OCI-M2 (cell line): ENCODE results near the gene FER.
"Not testable (repeated sequence)": the region's sequence is repeated elsewhere in the genome, so short reads cannot be mapped to it uniquely, and the experiment has no call there.

ENCODE experiments used
- DNase-seq: peaks from one replicate; lab custom pipeline; 2025; ENCODE audit not compliant: unreplicated experiment; lab: John Stamatoyannopoulos, UW

Gene FER

GRCh38 chr5:108947164-108947563 lies 199.5 kb downstream of the FER start:
- DNase-seq, result no peak

- no peak for DNase-seq
Measured at GRCh38 chr5:108950276-108950675, 202.6 kb downstream of the FER start.

GRCh38 chr5:108953940-108954339 lies 206.2 kb downstream of the FER start:
- no peak for DNase-seq

GRCh38 chr5:108957333-108957732 lies 209.6 kb downstream of the FER start:
- DNase-seq, result no peak

- DNase-seq, result no peak
Measured at GRCh38 chr5:108966910-108967309, 219.2 kb downstream of the FER start.

GRCh38 chr5:108974594-108974993 lies 226.9 kb downstream of the FER start:
- no peak for DNase-seq

- DNase-seq, result no peak
Measured at GRCh38 chr5:108975697-108976096, 228.0 kb downstream of the FER start.

- DNase-seq, result no peak
Measured at GRCh38 chr5:108983461-108984092, 235.9 kb downstream of the FER start.

- no peak for DNase-seq
Measured at GRCh38 chr5:108989761-108990392, 242.2 kb downstream of the FER start.

GRCh38 chr5:108992396-108993085 lies 244.8 kb downstream of the FER start:
- DNase-seq, result not testable (repeated sequence)

GRCh38 chr5:108993440-108993839 lies 245.7 kb downstream of the FER start:
- DNase-seq, result not testable (repeated sequence)

- DNase-seq, result no peak
Measured at GRCh38 chr5:108997720-108998119, 250.0 kb downstream of the FER start.

- DNase-seq, result no peak
Measured at GRCh38 chr5:108998216-108998615, 250.5 kb downstream of the FER start.

- DNase-seq, result no peak
Measured at GRCh38 chr5:109003928-109004327, 256.2 kb downstream of the FER start.

- DNase-seq, result no peak
Measured at GRCh38 chr5:109005297-109006009, 257.8 kb downstream of the FER start.

GRCh38 chr5:109006129-109006528 lies 258.4 kb downstream of the FER start:
- no peak for DNase-seq

GRCh38 chr5:109016300-109016699 lies 268.6 kb downstream of the FER start:
- no peak for DNase-seq

- DNase-seq, result no peak
Measured at GRCh38 chr5:109022056-109022455, 274.4 kb downstream of the FER start.

GRCh38 chr5:109025729-109026128 lies 278.0 kb downstream of the FER start:
- DNase-seq, result not testable (repeated sequence)

- DNase-seq, result no peak
Measured at GRCh38 chr5:109027983-109028607, 280.4 kb downstream of the FER start.

- DNase-seq, result no peak
Measured at GRCh38 chr5:109028608-109029299, 281.1 kb downstream of the FER start.
